Lung (tissue), 12 donors: Measurements from ENCODE around the gene CRISP3. TPM values are rescaled to one million over a fixed set of nuclear protein-coding genes. Genes with fewer than 3 reads are reported as not detected.
A peak's percentile ranks its signal among the peaks of the same experiment; 100 is the strongest.

Experiments
- ATAC-seq: fragments of 200-7000 bp; cut with Tn5 transposase; one replicate; pipeline ENCODE4 v1.9.1; 2020; ENCODE audit warnings: moderate number of reproducible peaks; ENCODE audit not compliant: insufficient read depth, low FRiP score
- DNase-seq, 3 donors: peaks; one replicate each; pipeline ENCODE4 v3.0.0-alpha.2; 2013 to 2017
- H3K27ac ChIP-seq, 2 donors: one replicate each; pipeline ENCODE4 v1.5.1; 2013; ENCODE audit warnings: mild to moderate bottlenecking in 2 of 2, moderate library complexity in 2 of 2, control low read depth in 1 of 2, inconsistent platforms in 1 of 2, low read depth in 1 of 2, low read length in 1 of 2
- H3K27me3 ChIP-seq, 3 donors: one replicate each; pipeline ENCODE4 v1.5.1; 2013; ENCODE audit warnings: low read length in 2 of 3; ENCODE audit not compliant: control insufficient read depth in 3 of 3, insufficient read depth in 3 of 3
- H3K36me3 ChIP-seq, 4 donors: one replicate each; pipeline ENCODE4 v1.5.1; 2013; ENCODE audit warnings: low read length in 4 of 4, mild to moderate bottlenecking in 1 of 4, moderate library complexity in 1 of 4; ENCODE audit not compliant: control insufficient read depth in 4 of 4, insufficient read depth in 4 of 4
- H3K4me1 ChIP-seq, 5 donors: one replicate each; pipeline ENCODE4 v1.5.1; 2013; ENCODE audit warnings: low read length in 5 of 5, mild to moderate bottlenecking in 2 of 5, moderate library complexity in 1 of 5; ENCODE audit not compliant: control insufficient read depth in 5 of 5, insufficient read depth in 5 of 5
- H3K4me3 ChIP-seq: one replicate; pipeline ENCODE4 v1.5.1; 2013; ENCODE audit warnings: mild to moderate bottlenecking, control low read depth, moderate library complexity
- H3K9ac ChIP-seq, 2 donors: one replicate each; pipeline ENCODE4 v1.5.1; 2013; ENCODE audit warnings: low read length in 2 of 2, control low read depth in 1 of 2; ENCODE audit not compliant: insufficient read depth in 1 of 2
- H3K9me3 ChIP-seq, 4 donors: one replicate each; pipeline ENCODE4 v1.5.1; 2013; ENCODE audit warnings: low read length in 3 of 4, mild to moderate bottlenecking in 1 of 4, moderate library complexity in 1 of 4; ENCODE audit not compliant: control insufficient read depth in 4 of 4, insufficient read depth in 3 of 4
- WGBS, 2 donors: extraction: QIAGEN DNeasy Blood & Tissue Kit; methylation state at CpG; one replicate each; pipeline ENCODE4 v1.1.7; 2013; 5-methylcytosine and 5-hydroxymethylcytosine counted together
- polyA plus RNA-seq, 2 donors: library from polyadenylated mRNA; stranded (reverse); fragments of 200-250 nt; gene quantifications; one replicate each; pipeline ENCODE4 v1.2.1, GENCODE V29; 2013
- total RNA-seq, 2 donors: library from RNA; depleted of rRNA in 1 of 2; stranded (reverse); fragments of >200 nt in 1 of 2; gene quantifications; one replicate each; pipeline ENCODE4 v1.2.1, GENCODE V29; 2014 to 2021
- TF ChIP-seq, protein P1 (sequence below): IDR thresholded peaks from 2 replicates; pipeline ENCODE4 v1.5.1; 2012; ENCODE audit warnings: mild to moderate bottlenecking; ENCODE audit errors: control extremely low read depth, extremely low read depth
- donor health status: control.
- donor health status: control.
- donor health status: Bipolar disorder and iron deficiency.
- donor health status: healthy.
- donor health status: DM: yes; HTN: yes; CAD: no.

The CRISP3 gene
- total and polyA plus RNA-seq, 4 donors: 0.59 to 1.1 (median 0.91) TPM

- TF ChIP-seq, protein P1, sequence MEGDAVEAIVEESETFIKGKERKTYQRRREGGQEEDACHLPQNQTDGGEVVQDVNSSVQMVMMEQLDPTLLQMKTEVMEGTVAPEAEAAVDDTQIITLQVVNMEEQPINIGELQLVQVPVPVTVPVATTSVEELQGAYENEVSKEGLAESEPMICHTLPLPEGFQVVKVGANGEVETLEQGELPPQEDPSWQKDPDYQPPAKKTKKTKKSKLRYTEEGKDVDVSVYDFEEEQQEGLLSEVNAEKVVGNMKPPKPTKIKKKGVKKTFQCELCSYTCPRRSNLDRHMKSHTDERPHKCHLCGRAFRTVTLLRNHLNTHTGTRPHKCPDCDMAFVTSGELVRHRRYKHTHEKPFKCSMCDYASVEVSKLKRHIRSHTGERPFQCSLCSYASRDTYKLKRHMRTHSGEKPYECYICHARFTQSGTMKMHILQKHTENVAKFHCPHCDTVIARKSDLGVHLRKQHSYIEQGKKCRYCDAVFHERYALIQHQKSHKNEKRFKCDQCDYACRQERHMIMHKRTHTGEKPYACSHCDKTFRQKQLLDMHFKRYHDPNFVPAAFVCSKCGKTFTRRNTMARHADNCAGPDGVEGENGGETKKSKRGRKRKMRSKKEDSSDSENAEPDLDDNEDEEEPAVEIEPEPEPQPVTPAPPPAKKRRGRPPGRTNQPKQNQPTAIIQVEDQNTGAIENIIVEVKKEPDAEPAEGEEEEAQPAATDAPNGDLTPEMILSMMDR: no peak
- no peaks in the 10 kb centered on the region for H3K27me3 ChIP-seq
- H3K4me3 ChIP-seq: no peak within 1 kb of the TSS
- peaks cover 0 to 3% (median 0%) of the 10 kb centered on the region in 5 donors for H3K4me1 ChIP-seq
- no peaks in the 10 kb centered on the region for H3K36me3 ChIP-seq
- ATAC-seq (no peak), DNase-seq (peak; percentile 18 to 44 (median 25))
- WGBS, 2 donors: 50 to 64% methylated on average over 26 of the region's 26 CpGs
- peaks cover 0 to 1% (median 0%) of the 10 kb centered on the region in 4 donors for H3K9me3 ChIP-seq
- no peak within 1 kb of the TSS for H3K9ac ChIP-seq
- H3K27ac ChIP-seq: no peak within 1 kb of the TSS
Observed at GRCh38 chr6:49713346-49713745, 30.8 kb downstream of the CRISP3 start, which contains the start of gene CRISP2. TSS of gene CRISP2 (minus strand) at chr6:49713543. CDS start at chr6:49709196, 4,347 bp downstream.

DNA sequence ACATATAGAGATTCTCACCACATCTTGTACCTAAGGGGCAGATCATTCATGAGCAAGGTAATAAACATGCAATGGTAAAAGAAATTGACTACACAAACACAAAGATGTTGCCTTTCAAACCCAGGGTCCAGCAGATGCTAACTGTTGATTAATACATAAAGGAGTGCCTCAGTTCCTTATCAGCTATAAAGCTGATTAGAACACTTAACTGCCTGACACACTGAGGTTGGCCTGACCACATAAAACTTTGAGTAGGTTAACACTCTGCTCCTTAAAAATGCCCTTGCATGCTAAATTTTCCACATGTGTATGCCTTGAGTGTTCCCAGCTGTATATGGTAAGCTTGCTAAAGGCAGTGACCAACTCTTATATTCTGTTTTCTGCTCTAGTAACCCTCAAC lies 45.7 kb downstream of the CRISP3 start:
- Histone ChIP-seq H3K27ac (no peak overlapping the region), H3K36me3 (no peaks in the 10 kb centered on the region), H3K27me3 (no peaks in the 10 kb centered on the region), H3K9me3 (peaks cover 0 to 7% (median 3%) of the 10 kb centered on the region in 4 donors), H3K4me3 (no peak overlapping the region), H3K9ac (no peak overlapping the region), H3K4me1 (no peaks in the 10 kb centered on the region)
- TF ChIP-seq, protein P1: no peak
- no peak for ATAC-seq
- no peak for DNase-seq

GRCh38 chr6:49693512-49693911 lies 50.7 kb downstream of the CRISP3 start:
- Histone ChIP-seq H3K4me1 (no peaks in the 10 kb centered on the region), H3K9me3 (peaks cover 0 to 7% (median 3%) of the 10 kb centered on the region in 4 donors), H3K9ac (no peak overlapping the region), H3K27ac (no peak overlapping the region), H3K36me3 (no peaks in the 10 kb centered on the region), H3K27me3 (no peaks in the 10 kb centered on the region), H3K4me3 (no peak overlapping the region)
- WGBS, 2 donors: 42 to 86% methylated on average over 1 of the region's 1 CpG
- no peak for DNase-seq
- TF ChIP-seq, protein P1: no peak
- ATAC-seq: no peak

DNA sequence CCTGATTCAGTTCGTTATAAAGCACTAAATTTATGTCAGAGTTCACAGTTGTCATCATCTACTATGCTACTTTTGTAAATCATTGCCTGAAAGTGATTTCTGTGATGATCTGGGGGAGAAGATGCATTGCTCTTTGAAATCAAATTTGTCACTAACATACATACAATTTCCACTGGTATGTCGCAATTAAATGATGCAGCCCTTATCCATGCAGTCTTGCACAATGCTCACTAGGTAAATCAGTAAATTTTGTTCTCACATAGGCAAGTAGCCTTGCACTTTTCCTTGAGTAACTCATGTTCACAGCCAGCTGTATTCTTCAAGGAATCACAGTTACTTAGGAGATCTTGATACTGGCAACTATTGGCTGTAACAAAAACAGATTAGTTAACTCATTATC lies 51.7 kb downstream of the CRISP3 start:
- Histone ChIP-seq H3K27ac (no peak overlapping the region), H3K4me3 (no peak overlapping the region), H3K36me3 (no peaks in the 10 kb centered on the region), H3K4me1 (no peaks in the 10 kb centered on the region), H3K9ac (no peak overlapping the region), H3K9me3 (peaks cover 0 to 7% (median 3%) of the 10 kb centered on the region in 4 donors), H3K27me3 (no peaks in the 10 kb centered on the region)
- 82 to 85% methylated on average over 2 of the region's 2 CpGs for WGBS, 2 donors
- ATAC-seq (no peak), DNase-seq (no peak)
- TF ChIP-seq, protein P1: no peak
